Ishikawa (cell line): ENCODE data around the gene BBS2.

Experiments
- CEBPB ChIP-seq: IDR thresholded peaks from 2 replicates; pipeline ENCODE4 v1.6.1; 2012
- CREB1 ChIP-seq: IDR thresholded peaks from 2 replicates; pipeline ENCODE4 v1.6.1; 2012; ENCODE audit warnings: low read depth
- EGR1 ChIP-seq: IDR thresholded peaks from 2 replicates; pipeline ENCODE4 v1.6.1; 2012
- EP300 ChIP-seq: IDR thresholded peaks from 2 replicates; pipeline ENCODE4 v1.6.1; 2012; ENCODE audit warnings: borderline replicate concordance
- FOXM1 ChIP-seq: IDR thresholded peaks from 2 replicates; pipeline ENCODE4 v1.6.1; 2012; ENCODE audit warnings: low read depth, borderline replicate concordance
- NFIC ChIP-seq: IDR thresholded peaks from 2 replicates; pipeline ENCODE4 v1.6.1; 2012
- RAD21 ChIP-seq: IDR thresholded peaks from 2 replicates; pipeline ENCODE4 v1.6.1; 2012; ENCODE audit warnings: low read depth
- TAF1 ChIP-seq: IDR thresholded peaks from 2 replicates; pipeline ENCODE4 v1.6.1; 2012; ENCODE audit warnings: low read depth, mild to moderate bottlenecking
- TCF12 ChIP-seq: IDR thresholded peaks from 2 replicates; pipeline ENCODE4 v1.6.1; 2012; ENCODE audit warnings: low read depth
- YY1 ChIP-seq: IDR thresholded peaks from 2 replicates; pipeline ENCODE4 v1.6.1; 2012; ENCODE audit warnings: low read depth
- TF ChIP-seq, protein P1 (sequence below): IDR thresholded peaks from 2 replicates; pipeline ENCODE4 v1.6.1; 2012; ENCODE audit warnings: low read depth, mild to moderate bottlenecking
- TF ChIP-seq, protein P2 (sequence below): IDR thresholded peaks from 2 replicates; pipeline ENCODE4 v1.6.1; 2012

DNA sequence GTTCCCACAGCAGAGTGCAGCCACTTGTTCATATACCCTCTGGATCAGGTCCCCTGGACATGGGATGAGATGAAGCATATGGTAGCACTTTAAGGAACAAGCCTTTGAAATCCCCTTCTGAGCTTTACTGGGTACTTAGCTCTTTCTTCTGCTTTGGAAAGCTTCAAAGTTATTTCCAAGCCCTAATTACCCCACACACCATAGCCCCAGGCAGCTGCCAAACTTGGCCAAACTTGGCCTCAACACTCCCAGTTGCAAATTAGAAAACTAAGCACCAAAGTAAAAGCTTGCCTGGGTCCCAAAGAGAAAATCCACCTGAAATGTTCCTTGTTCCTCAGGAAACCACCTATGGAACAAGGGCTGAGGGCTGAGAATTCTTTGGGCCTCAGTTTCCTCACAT is 29.3 kb upstream of the BBS2 start:
- TF ChIP-seq EP300 (no peak), YY1 (no peak), TAF1 (no peak), CREB1 (no peak), TCF12 (no peak), CEBPB (no peak), FOXM1 (no peak), NFIC (no peak), RAD21 (no peak), EGR1 (no peak)
- TF ChIP-seq, protein P1, sequence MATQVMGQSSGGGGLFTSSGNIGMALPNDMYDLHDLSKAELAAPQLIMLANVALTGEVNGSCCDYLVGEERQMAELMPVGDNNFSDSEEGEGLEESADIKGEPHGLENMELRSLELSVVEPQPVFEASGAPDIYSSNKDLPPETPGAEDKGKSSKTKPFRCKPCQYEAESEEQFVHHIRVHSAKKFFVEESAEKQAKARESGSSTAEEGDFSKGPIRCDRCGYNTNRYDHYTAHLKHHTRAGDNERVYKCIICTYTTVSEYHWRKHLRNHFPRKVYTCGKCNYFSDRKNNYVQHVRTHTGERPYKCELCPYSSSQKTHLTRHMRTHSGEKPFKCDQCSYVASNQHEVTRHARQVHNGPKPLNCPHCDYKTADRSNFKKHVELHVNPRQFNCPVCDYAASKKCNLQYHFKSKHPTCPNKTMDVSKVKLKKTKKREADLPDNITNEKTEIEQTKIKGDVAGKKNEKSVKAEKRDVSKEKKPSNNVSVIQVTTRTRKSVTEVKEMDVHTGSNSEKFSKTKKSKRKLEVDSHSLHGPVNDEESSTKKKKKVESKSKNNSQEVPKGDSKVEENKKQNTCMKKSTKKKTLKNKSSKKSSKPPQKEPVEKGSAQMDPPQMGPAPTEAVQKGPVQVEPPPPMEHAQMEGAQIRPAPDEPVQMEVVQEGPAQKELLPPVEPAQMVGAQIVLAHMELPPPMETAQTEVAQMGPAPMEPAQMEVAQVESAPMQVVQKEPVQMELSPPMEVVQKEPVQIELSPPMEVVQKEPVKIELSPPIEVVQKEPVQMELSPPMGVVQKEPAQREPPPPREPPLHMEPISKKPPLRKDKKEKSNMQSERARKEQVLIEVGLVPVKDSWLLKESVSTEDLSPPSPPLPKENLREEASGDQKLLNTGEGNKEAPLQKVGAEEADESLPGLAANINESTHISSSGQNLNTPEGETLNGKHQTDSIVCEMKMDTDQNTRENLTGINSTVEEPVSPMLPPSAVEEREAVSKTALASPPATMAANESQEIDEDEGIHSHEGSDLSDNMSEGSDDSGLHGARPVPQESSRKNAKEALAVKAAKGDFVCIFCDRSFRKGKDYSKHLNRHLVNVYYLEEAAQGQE = no peak
- TF ChIP-seq, protein P2, sequence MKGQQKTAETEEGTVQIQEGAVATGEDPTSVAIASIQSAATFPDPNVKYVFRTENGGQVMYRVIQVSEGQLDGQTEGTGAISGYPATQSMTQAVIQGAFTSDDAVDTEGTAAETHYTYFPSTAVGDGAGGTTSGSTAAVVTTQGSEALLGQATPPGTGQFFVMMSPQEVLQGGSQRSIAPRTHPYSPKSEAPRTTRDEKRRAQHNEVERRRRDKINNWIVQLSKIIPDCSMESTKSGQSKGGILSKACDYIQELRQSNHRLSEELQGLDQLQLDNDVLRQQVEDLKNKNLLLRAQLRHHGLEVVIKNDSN = no peak
